WERI-Rb-1 (cell line): ENCODE measurements around the gene ASCC3.

Source experiments
- DNase-seq: peaks from one replicate; pipeline ENCODE4 v3.0.0-alpha.2; 2020
- H3K27ac ChIP-seq: fragments of 250-450 bp; sonication (Bioruptor Pico); 2 replicates; pipeline ENCODE4 v1.5.1; 2020; ENCODE audit warnings: mild to moderate bottlenecking, moderate library complexity
- H3K27me3 ChIP-seq: fragments of 250-450 bp; sonication (Bioruptor Pico); 2 replicates; pipeline ENCODE4 v1.5.1; 2021; ENCODE audit warnings: mild to moderate bottlenecking, low read depth, moderate library complexity; ENCODE audit not compliant: insufficient read depth, severe bottlenecking
- H3K36me3 ChIP-seq: fragments of 250-450 bp; sonication (Bioruptor Pico); 2 replicates; pipeline ENCODE4 v1.5.1; 2020; ENCODE audit warnings: mild to moderate bottlenecking, moderate library complexity
- H3K4me3 ChIP-seq: 2 replicates; pipeline ENCODE4 v1.5.1; 2011; ENCODE audit warnings: low read depth, mild to moderate bottlenecking, control low read depth, low read length
- H3K9me3 ChIP-seq: fragments of 250-450 bp; sonication (Bioruptor Pico); 2 replicates; pipeline ENCODE4 v1.5.1; 2021; ENCODE audit warnings: mild to moderate bottlenecking, moderate library complexity; ENCODE audit not compliant: severe bottlenecking
- CTCF ChIP-seq: IDR thresholded peaks from 2 replicates; pipeline ENCODE4 v1.5.1; 2011; ENCODE audit warnings: low read depth, mild to moderate bottlenecking, control low read depth, inconsistent platforms, low read length

The ASCC3 gene

DNA sequence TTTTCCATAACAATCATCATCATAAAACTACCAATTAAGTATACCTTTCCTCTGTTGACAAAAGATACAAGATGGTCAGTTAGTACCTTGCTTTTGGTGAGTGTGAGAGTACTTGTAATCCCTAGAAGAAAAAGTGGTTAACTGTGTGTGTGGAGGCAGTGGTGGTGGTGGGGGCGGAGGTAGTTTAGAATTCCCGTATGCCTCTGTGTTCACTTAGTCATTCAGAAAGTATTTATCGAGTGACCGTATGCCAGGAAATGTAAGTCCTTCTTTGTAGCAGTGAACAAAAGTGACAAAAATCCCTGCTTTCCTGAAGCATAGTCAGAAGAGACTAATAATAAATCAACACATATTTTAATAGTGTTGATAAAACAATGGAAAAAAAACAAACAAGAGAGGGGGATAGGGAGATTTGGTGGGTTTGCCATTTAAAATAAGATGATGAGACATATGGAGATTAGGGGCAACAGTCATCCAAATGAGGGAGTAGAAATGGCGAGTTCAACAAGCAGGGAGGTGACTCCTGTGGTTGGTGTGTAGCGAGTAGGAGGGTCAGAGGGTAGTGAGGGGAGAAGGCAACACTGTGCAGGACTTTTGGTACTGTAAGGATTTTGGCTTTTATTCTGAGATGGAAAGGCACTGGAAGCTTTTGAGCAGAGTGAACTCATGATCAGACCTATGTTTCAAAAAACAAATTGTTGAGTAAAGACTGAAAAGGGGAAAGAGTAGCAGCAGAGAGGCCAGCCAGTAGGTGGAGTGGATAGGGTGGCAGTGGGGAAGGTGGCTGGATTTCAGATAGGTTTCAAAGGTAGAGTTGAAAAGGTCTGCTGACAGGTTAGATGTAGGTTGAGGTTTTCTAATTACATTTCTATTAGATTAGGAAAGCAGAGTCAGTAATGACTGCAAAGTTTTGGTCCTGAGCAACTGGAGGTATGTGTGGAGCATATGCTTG, 376.1 kb downstream of the ASCC3 start:
- no peak overlapping the region for H3K27ac ChIP-seq
- DNase-seq = no peak
- no peak for TF ChIP-seq CTCF

GRCh38 chr6:100503043-100503705, 378.0 kb downstream of the ASCC3 start:
- H3K4me3 ChIP-seq = no peak overlapping the region
- no peaks in the 10 kb centered on the region for H3K36me3 ChIP-seq
- DNase-seq = no peak
- H3K27ac ChIP-seq = no peak overlapping the region
- TF ChIP-seq CTCF = no peak
- H3K9me3 ChIP-seq = no peaks in the 10 kb centered on the region
- no peaks in the 10 kb centered on the region for H3K27me3 ChIP-seq

More for the DNA sequence above, 376.1 kb downstream of the ASCC3 start:
- Histone ChIP-seq H3K36me3 (peaks cover 14% of the 10 kb centered on the region), H3K9me3 (no peaks in the 10 kb centered on the region), H3K4me3 (no peak overlapping the region), H3K27me3 (no peaks in the 10 kb centered on the region)

DNA sequence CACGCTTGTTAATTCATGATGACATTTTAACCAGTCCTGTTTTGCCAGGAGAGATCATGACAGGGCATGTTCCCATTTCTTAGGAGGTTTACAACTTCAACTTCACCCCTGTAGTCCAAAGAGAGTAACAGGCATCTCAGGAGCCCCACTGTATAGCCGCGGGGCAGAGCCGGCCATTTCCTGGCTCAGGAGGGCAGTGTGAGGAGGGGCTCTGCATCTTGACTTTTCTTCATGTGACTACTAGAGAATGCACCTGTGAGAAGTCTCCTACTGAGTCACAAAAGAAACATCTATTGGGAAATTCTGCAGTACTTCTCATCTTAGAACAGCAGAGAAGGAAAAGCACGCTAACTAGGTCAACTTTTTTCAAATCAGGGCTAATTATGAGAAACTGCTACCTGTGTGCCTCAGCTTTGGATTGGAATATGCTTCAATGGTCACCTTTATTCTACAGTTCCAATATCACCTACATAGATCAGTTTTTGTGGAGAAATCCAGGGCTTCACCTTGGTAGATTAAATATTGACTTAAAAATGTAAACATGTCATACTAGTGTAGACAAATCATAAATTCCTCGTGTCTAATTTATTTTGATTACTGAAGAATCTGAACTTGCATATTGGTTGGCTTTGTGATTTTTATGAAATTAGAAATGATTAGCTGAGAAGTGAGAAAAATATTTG, 387.8 kb downstream of the ASCC3 start:
- Histone ChIP-seq H3K9me3 (no peaks in the 10 kb centered on the region), H3K27me3 (no peaks in the 10 kb centered on the region), H3K4me3 (no peak overlapping the region), H3K36me3 (no peaks in the 10 kb centered on the region), H3K27ac (no peak overlapping the region)
- DNase-seq = no peak
- no peak for TF ChIP-seq CTCF

DNA sequence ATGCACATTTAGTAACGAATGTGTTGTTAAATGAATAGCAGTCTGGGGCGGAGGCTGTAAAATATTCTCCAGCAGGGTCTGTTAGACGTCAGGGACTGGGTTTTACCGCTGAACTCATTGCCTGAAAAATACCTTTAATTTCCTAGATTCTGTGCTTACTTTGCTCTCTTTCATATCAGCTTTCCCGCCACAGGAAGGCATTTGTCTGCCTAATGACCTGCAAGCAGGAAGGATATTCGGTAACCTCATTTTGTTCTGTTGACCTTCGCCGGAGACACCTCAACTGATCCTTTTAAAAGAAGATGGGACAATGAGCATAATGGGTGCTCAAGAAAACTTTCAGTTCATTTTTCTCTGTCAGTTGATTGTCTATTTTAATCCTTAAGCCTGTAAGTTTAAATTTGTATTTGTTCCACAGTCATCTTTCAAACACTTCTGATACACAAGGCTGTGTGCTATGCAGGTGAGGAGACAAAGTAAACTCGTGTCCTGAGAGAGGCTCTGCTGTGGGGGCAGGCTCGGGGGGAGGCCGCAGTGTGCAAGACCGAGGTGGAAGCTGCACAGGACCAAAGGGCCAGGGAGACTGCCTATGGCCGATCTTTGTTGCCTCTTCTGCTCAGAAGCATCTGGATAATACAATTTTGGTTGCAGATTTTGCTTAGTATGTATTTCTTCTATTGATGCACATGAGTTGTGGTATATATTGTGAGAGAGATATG, 389.0 kb downstream of the ASCC3 start:
- TF ChIP-seq CTCF = no peak
- DNase-seq = no peak
- H3K27me3 ChIP-seq = no peaks in the 10 kb centered on the region
- H3K27ac ChIP-seq = no peak overlapping the region
- no peaks in the 10 kb centered on the region for H3K9me3 ChIP-seq
- H3K36me3 ChIP-seq = no peaks in the 10 kb centered on the region
- H3K4me3 ChIP-seq = no peak overlapping the region

DNA sequence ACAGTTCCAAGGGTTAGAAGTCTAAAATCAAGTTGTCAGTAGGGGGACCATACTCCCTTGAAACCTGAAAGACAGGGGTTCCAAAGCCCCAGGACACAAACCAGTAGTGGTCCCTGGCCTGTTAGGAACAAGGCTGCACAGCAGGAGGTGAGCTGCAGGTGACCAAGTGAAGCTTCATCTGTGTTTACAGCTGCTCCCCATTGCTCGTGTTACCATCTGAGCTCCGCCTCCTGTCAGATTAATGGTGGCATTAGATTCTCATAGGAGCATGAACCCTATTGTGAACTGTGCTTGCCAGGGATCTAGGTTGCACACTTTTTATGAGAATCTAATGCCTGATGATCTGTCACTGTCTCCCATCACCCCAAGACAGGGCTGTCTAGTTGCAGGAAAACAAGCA, 391.1 kb downstream of the ASCC3 start:
- H3K27ac ChIP-seq = no peak overlapping the region

More for the DNA sequence above, 391.1 kb downstream of the ASCC3 start:
- no peak for DNase-seq
- Histone ChIP-seq H3K9me3 (no peaks in the 10 kb centered on the region), H3K27me3 (no peaks in the 10 kb centered on the region), H3K36me3 (no peaks in the 10 kb centered on the region), H3K4me3 (no peak overlapping the region)
- TF ChIP-seq CTCF = no peak
